Measurements from ENCODE around the gene SREBF2. TPM values are rescaled to one million over a fixed set of nuclear protein-coding genes. Genes with fewer than 3 reads are reported as not detected.

SREBF2 gene
- total and polyA plus RNA-seq, 2 of the 13 experiments (the other 11 are each of a cell fraction or from before 2014, with no cell fraction given) = 53.8 to 72.6 TPM

- H4K20me1 ChIP-seq (ENCODE audit: insufficient read depth, low read length) = no peaks in the 10 kb centered on the region
- ChIA-PET CTCF (ENCODE audit: low intra/inter-chr PET ratio, low total read pairs) (no interaction called here), POLR2A (interaction anchor here (1.7 kb wide), 1 partner anchor 9 kb away, joined by 4 read pairs; the partner anchor contains the start of gene CCDC134)
- no peak overlapping the region for H2AFZ ChIP-seq (ENCODE audit: low read length)
- no peak overlapping the region for H3K27ac ChIP-seq (ENCODE audit: extremely low read length, insufficient read depth, low read length)
- peaks cover 4% of the 10 kb centered on the region for H3K79me2 ChIP-seq (ENCODE audit: insufficient read depth, low read length)
- H3K9me3 ChIP-seq (ENCODE audit: low read length) = no peaks in the 10 kb centered on the region
- H3K9ac ChIP-seq (ENCODE audit: insufficient read depth, low read depth, low read length) = no peak overlapping the region
- H3K4me2 ChIP-seq (ENCODE audit: low read depth, low read length) = no peak overlapping the region
- FAIRE-seq = no peak
- ATAC-seq = no peak
- BruUV-seq (replicated peaks) = no TSS peak
- TF ChIP-seq ZNF263 (CRISPR knock-in tag; IDR thresholded peaks at IDR 0.05) = peak; percentile 74
- TF ChIP-seq PLRG1 (conservative IDR thresholded peaks at IDR 0.05) = no peak
- TF ChIP-seq ZNF558 (CRISPR knock-in tag; IDR thresholded peaks at IDR 0.05; ENCODE audit: borderline replicate concordance) = no peak
- TF ChIP-seq, protein P1, sequence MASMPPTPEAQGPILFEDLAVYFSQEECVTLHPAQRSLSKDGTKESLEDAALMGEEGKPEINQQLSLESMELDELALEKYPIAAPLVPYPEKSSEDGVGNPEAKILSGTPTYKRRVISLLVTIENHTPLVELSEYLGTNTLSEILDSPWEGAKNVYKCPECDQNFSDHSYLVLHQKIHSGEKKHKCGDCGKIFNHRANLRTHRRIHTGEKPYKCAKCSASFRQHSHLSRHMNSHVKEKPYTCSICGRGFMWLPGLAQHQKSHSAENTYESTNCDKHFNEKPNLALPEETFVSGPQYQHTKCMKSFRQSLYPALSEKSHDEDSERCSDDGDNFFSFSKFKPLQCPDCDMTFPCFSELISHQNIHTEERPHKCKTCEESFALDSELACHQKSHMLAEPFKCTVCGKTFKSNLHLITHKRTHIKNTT (CRISPR knock-in tag; IDR thresholded peaks at IDR 0.05) = no peak
- TF ChIP-seq RFXANK (CRISPR knock-in tag; IDR thresholded peaks at IDR 0.05) = no peak
- no peak for TF ChIP-seq ZNF362 (CRISPR knock-in tag; IDR thresholded peaks at IDR 0.05; ENCODE audit: borderline replicate concordance)
- TF ChIP-seq ZFP36L1 (CRISPR knock-in tag; IDR thresholded peaks at IDR 0.05) = no peak
- 96% methylated on average over 11 of the region's 12 CpGs for WGBS (ENCODE audit: low lambda C conversion rate)
- in situ Hi-C loops (cut with HindIII; ENCODE audit: extremely low pct_ligation_motif_present, low pct_unique_long_range_greater_than_20kb) (no loop called here), intact Hi-C loops (cut with micrococcal nuclease; ENCODE audit: unreplicated experiment) (no loop called here)
- H3K27me3 ChIP-seq (ENCODE audit: control insufficient read depth in 1 of 2, insufficient read depth in 2 of 2, low read length in 2 of 2) = no peaks in the 10 kb centered on the region
- H3K4me1 ChIP-seq (ENCODE audit: insufficient read depth, low read length) = peaks cover 2% of the 10 kb centered on the region
- H3K36me3 ChIP-seq (replicated peaks in 1 of 2; ENCODE audit: control insufficient read depth in 1 of 2, insufficient read depth in 2 of 2, low read length in 2 of 2) = peaks cover 3 to 20% of the 10 kb centered on the region in 2 experiments; a peak in 3 of 5 replicates
- DNase-seq (ENCODE audit: low spot score) = no peak
- H3K4me3 ChIP-seq (replicated peaks in 1 of 3; ENCODE audit: insufficient read depth in 1 of 3, low read depth in 2 of 3, low read length in 3 of 3) = no peak overlapping the region
Measured at GRCh38 chr22:41810022-41810421, 22.9 kb upstream of the SREBF2 start.

Measured in HepG2 (cell line).